ENCODE results near the gene TSC22D2.

DNA sequence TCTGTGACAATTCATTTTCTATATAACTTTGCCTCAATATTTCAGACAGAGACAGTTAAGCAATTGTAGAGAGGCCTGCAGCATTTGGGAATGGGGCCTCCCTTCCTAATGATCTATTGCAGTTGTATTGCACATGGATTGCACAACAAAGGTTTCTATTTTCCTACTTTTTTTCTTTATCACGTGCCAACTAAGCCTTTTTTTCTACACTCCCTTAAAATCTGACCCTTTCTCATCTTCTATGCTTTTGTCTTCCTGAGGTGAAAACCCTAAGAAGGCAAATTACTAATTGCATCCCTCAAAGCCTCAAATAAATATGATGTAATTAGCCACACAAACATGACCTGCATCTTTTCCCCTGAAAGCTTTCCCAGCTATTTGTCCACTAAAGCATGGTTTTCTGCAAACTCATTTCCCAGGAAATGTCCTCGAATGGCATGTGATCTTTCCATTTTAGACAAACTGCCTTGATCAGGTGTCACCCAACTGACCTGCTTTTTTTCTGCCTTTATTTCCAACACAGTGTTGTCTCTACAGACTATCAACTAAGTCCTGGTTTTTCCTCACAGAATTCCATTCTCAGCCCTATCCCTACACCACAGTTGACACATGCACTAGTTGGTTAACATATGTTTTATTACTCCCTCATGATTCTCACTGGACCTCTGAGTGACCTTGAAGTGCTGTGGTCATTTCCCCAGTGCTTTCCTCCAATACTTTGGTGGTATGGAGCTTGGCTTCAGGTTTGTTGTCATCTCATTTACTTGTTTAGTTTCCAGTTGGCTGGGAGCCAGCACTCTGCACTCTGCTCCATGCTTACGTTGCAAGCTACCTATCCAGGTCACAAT, 31.9 kb upstream of the TSC22D2 start:
- TF ChIP-seq, protein P1, sequence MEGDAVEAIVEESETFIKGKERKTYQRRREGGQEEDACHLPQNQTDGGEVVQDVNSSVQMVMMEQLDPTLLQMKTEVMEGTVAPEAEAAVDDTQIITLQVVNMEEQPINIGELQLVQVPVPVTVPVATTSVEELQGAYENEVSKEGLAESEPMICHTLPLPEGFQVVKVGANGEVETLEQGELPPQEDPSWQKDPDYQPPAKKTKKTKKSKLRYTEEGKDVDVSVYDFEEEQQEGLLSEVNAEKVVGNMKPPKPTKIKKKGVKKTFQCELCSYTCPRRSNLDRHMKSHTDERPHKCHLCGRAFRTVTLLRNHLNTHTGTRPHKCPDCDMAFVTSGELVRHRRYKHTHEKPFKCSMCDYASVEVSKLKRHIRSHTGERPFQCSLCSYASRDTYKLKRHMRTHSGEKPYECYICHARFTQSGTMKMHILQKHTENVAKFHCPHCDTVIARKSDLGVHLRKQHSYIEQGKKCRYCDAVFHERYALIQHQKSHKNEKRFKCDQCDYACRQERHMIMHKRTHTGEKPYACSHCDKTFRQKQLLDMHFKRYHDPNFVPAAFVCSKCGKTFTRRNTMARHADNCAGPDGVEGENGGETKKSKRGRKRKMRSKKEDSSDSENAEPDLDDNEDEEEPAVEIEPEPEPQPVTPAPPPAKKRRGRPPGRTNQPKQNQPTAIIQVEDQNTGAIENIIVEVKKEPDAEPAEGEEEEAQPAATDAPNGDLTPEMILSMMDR (IDR thresholded peaks at IDR 0.05) = no peak
- no peak for TF ChIP-seq ZFX (IDR thresholded peaks at IDR 0.05; ENCODE audit: borderline replicate concordance)
